HG02852 (cell line): ENCODE data around the gene JAZF1.

Experiments used
- ATAC-seq: cut with Tn5 transposase; IDR thresholded peaks from one replicate; pipeline ENCODE4 v1.9.1; 2021; ENCODE audit warnings: mild to moderate bottlenecking, moderate library complexity; ENCODE audit not compliant: unreplicated experiment

The JAZF1 gene

GRCh38 chr7:28140979-28141378, 39.6 kb downstream of the JAZF1 start:
- no peak for ATAC-seq

- ATAC-seq: no peak
These were observed 41.8 kb downstream of the JAZF1 start for GRCh38 chr7:28138837-28139236.

- ATAC-seq: no peak
These were observed 43.1 kb downstream of the JAZF1 start for GRCh38 chr7:28137463-28137862.

- ATAC-seq: no peak
These were observed 43.7 kb downstream of the JAZF1 start for GRCh38 chr7:28136885-28137284.

- no peak for ATAC-seq
These were observed 44.2 kb downstream of the JAZF1 start for GRCh38 chr7:28136420-28136819.

GRCh38 chr7:28135760-28136159, 44.8 kb downstream of the JAZF1 start:
- ATAC-seq: no peak

- no peak for ATAC-seq
These were observed 45.3 kb downstream of the JAZF1 start for GRCh38 chr7:28135315-28135714.

- ATAC-seq: no peak
These were observed 46.7 kb downstream of the JAZF1 start for GRCh38 chr7:28133872-28134271.

GRCh38 chr7:28132959-28133870, 47.4 kb downstream of the JAZF1 start:
- ATAC-seq: no peak

- no peak for ATAC-seq
These were observed 50.3 kb downstream of the JAZF1 start for GRCh38 chr7:28130277-28130676.

- no peak for ATAC-seq
These were observed 52.0 kb downstream of the JAZF1 start for GRCh38 chr7:28128608-28129007.

- no peak for ATAC-seq
These were observed 54.1 kb downstream of the JAZF1 start for GRCh38 chr7:28126410-28127041.

GRCh38 chr7:28125431-28126409, 54.9 kb downstream of the JAZF1 start:
- no peak for ATAC-seq

GRCh38 chr7:28124413-28124812, 56.2 kb downstream of the JAZF1 start:
- ATAC-seq: no peak

- no peak for ATAC-seq
These were observed 56.8 kb downstream of the JAZF1 start for GRCh38 chr7:28123752-28124151.

GRCh38 chr7:28121496-28121895, 59.1 kb downstream of the JAZF1 start:
- ATAC-seq: no peak

- no peak for ATAC-seq
These were observed 64.6 kb downstream of the JAZF1 start for GRCh38 chr7:28116041-28116440.

GRCh38 chr7:28115261-28115660, 65.3 kb downstream of the JAZF1 start:
- no peak for ATAC-seq

GRCh38 chr7:28114056-28114455, 66.5 kb downstream of the JAZF1 start:
- no peak for ATAC-seq

GRCh38 chr7:28112883-28113540, 67.6 kb downstream of the JAZF1 start:
- no peak for ATAC-seq

GRCh38 chr7:28112467-28112866, 68.1 kb downstream of the JAZF1 start:
- ATAC-seq: no peak
